GM12891 (cell line): ENCODE data around the gene TPD52L2.

Experiments
- PAX5 ChIP-seq: IDR thresholded peaks from 2 replicates; pipeline ENCODE4 v1.6.1; 2011; ENCODE audit warnings: low read length, moderate library complexity, mild to moderate bottlenecking; ENCODE audit not compliant: insufficient read depth, severe bottlenecking
- POLR2A ChIP-seq: IDR thresholded peaks from 2 replicates; pipeline ENCODE4 v1.6.1; 2011; ENCODE audit warnings: low read depth, low read length, control low read depth
- POLR2AphosphoS5 ChIP-seq: IDR thresholded peaks from 2 replicates; pipeline ENCODE4 v1.6.1; 2011; ENCODE audit warnings: low read depth, low read length, control low read depth
- SPI1 ChIP-seq: IDR thresholded peaks from 2 replicates; pipeline ENCODE4 v1.6.1; 2011; ENCODE audit warnings: low read depth, low read length, control low read depth
- TAF1 ChIP-seq: IDR thresholded peaks from 2 replicates; pipeline ENCODE4 v1.6.1; 2011; ENCODE audit warnings: low read depth, low read length, control low read depth

DNA sequence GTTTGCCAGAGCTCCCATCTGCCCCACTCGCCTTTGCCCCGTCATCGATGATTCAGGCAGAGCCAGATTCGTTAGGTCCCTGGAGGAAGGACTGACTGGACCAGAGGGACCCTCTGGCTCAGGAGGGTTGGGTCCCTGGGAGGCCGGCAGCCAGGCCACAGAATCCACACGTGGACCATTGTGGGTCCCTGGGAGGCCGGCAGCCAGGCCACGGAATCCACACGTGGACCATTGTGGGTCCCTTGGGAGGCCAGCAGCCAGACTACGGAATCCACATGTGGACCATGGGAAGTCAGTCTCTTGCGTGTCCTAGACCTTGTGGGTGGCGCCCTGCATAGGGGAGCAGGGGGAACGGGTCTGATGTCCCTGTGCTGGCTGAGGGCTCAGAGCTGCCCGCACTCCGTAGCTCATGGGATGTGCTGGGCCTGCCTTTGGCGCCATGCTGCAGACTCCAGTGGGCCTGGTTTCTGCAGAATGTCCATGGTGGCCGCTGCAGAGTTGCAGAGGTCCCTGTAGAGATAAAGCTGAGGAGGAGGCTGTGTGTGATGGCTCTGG is 67.6 kb downstream of the TPD52L2 start:
- TF ChIP-seq POLR2A: no peak
- TF ChIP-seq POLR2AphosphoS5: no peak
- TF ChIP-seq TAF1: no peak
- TF ChIP-seq SPI1: no peak
- TF ChIP-seq PAX5: no peak
